ENCODE results near the gene STPG4.
"Not testable (repeated sequence)": the region's sequence is repeated elsewhere in the genome, so short reads cannot be mapped to it uniquely, and the experiment has no call there.

Gene STPG4

DNA sequence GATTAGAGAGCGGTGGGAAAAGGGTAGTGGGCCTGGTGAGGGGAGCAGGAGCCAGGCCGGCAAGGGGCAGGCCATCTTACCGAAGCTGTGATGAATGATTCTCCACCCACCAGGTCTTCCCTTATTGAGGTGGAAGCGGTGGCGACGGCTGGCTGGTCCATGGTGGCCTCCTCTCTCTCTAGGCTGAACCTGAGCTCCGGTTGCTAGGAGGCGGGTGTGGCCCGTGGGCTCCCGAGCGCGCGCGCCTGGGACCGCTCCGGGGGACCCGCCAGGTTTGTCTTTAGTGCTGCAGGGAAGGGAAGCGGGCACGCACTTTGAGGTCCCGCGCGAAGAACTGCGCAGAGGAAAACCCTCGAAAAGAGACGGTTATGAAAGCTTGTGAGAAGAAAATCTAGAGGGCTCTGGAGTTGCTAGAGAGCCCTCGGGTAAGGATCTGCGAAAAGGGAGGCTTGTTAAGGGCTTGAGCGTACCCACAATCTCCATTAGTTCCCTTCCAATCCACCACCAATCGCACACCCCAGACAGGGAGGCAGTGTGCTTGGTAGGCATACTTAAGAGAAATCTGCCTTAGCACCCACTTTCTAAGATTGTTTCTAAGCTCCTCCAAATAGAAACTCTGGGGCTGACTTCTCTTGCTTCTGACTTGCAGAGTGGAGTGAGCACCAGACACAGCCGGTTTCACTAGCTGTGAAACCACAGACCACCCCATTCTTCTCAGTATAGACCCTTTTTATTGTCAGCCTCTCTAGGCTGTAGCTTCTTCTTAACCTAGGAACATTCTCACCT, at the start of gene STPG4:
Gene STPG4, minus strand, starts transcription at position 218 of the 786 bp plus-strand sequence. Its CDS starts 57 bp downstream, at position 161.
- DNase-seq (ENCODE audit: low read depth in 2 of 2): no peak

- no peak for DNase-seq (ENCODE audit: low read depth in 2 of 2)
Observed at GRCh38 chr2:47204691-47205090, 49.6 kb upstream of the STPG4 start.

GRCh38 chr2:47203995-47204394, 48.9 kb upstream of the STPG4 start:
- no peak for DNase-seq (ENCODE audit: low read depth in 2 of 2)

- DNase-seq (ENCODE audit: low read depth in 2 of 2): no peak
Observed at GRCh38 chr2:47201224-47201623, 46.1 kb upstream of the STPG4 start.

- DNase-seq (ENCODE audit: low read depth in 2 of 2): no peak
Observed at GRCh38 chr2:47198985-47199451, 43.9 kb upstream of the STPG4 start.

GRCh38 chr2:47196499-47196898, 41.4 kb upstream of the STPG4 start:
- DNase-seq (ENCODE audit: low read depth in 2 of 2): no peak

DNA sequence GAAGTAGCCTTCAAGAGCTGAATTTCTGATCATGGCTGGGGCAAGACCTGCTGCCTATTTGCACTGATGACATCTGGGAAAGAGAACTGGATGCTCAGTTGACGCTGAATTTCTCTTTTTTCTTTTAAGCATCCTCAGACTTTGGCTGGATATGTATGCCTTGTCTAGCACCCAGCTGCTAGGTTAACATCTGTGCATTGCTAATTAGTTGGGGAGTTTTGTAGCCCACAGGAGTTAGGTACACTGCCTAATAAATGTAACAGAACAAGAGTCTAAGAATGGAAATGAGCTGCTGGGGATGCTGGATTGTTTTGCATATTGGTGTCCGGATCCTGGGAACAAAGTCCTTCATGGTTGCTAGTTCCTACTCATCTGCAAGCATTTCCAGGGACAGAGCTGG, 40.9 kb upstream of the STPG4 start:
- no peak for DNase-seq (ENCODE audit: low read depth in 2 of 2)

GRCh38 chr2:47195148-47195547, 40.0 kb upstream of the STPG4 start:
- no peak for DNase-seq (ENCODE audit: low read depth in 2 of 2)

DNA sequence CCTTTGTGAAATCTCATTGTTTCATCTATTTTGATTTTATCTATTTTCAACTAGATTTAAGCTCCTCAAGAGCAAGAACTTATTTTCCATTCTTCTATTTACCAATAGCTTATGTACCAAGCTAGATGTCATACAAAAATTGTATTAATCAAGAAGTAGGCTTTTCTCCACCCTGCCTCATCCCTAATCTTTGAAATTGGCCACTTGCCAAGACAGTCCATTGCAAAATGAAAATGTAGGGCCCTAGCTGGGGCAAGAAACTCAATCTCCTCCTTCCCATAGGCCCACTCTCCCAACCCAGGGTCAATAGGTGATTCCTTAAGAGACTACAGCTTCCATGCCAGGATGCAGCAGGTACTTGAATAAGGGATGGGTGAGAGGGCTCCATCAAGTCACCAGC, 39.3 kb upstream of the STPG4 start:
- no peak for DNase-seq (ENCODE audit: low read depth in 2 of 2)

GRCh38 chr2:47193607-47194006, 38.5 kb upstream of the STPG4 start:
- DNase-seq (ENCODE audit: low read depth in 2 of 2): no peak

DNA sequence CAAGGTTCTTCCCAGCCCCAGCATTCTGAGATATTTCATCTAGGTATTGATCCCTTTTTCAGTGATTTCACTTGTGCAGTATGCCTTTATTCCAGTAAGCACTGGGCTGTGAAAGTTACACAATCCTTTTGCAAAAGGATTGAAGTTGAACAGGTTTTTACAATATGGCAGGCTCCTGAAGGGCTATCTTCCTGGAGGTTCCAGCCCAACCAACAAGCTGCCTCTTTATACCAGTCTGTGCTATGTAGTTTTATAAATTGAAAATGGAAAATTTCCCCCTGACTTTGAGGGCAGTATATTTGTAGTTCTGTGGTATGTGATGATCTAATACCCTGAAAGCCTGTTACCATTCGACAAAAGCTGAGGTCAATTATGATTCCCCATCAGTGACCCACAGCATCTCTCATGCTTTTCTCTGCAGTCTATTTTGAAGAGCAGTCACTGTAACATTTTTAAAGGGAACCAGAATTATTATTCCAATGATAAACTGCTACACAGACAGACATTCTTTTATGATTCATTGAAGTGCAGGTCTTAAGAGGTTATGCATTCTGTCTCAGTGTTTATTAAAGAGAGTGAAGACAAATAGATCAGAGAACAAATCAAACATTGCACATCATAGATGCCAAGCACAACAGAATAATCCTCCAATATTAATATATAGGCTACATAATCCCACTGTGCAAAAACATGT, 35.2 kb upstream of the STPG4 start:
- DNase-seq (ENCODE audit: low read depth in 2 of 2): no peak

DNA sequence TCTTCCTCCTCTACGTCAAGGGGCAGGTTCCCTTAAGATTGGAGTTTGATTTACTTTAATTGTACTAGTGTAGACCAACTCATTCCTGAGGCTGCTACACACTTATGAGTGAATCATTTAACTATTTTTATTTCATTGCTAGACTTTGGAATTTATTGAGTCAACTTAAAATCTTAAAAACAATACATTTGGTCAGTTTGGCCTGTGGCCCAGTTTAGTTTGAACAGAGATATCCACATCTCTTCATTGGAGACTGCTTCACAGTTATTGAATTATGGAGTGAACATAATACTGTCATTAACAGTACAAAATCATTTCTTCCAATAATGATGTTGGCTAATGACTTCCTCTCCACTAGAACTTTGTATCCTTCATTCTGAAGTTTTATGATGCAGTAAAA, 34.5 kb upstream of the STPG4 start:
- no peak for DNase-seq (ENCODE audit: low read depth in 2 of 2)

DNA sequence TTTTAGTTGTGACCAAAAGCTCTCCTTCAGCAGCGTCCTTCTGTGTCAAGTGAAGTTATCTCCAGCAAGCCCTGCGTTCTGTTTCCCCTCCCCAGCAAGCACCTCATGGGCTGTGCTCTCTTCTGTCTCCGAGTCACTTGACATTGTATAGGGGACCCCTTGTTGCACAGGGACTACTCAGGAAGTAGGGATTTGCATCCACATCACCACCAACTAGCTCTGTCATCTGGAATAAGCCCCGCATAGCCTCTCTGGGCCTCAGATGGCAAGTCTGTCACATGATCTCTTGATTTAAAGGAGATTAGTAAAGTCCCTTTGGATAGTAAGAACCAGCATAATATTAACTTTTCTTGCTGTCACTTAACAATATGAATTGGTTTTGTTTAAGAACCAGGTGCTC, 32.0 kb upstream of the STPG4 start:
- no peak for DNase-seq (ENCODE audit: low read depth in 2 of 2)

DNA sequence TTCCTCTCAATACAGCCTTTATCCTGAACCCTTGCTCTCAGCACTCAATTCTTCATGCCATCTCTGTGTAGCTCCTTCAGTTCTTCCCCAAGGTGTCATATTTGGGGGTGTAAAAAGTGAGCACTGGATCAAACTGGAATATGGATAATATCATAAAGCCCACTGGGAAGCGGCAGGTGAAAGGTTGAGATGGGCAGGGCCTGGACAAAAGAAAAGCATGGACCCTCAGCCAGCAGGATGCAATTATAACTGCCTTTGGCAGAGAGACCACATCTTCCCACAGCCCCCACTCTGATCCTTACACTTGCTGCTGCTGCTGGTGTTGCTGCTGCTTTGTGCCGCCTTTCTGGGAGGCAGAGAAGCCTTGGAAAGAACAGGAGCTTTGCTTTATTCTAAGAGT, 31.2 kb upstream of the STPG4 start:
- no peak for DNase-seq (ENCODE audit: low read depth in 2 of 2)

GRCh38 chr2:47185098-47185497, 30.0 kb upstream of the STPG4 start:
- not testable (repeated sequence) for DNase-seq (ENCODE audit: low read depth in 2 of 2)

DNA sequence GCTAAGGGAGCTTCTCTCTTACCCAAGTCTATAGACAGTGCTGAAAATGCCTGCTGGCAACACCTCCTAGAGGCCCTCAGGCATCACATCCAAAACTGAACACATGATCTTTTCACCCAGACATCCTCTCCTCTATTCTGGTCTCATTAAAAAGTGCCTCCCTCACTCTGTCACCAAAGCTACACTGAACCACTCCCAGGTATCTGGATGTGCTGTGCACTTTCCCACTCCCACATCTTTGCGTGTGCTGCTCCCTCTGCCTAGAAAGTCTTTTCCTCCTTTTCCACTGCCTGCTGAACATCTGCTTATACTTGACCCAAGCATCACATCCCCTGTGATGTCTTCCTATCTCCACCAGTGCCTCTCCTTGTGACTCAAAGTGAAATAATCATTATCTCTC, 26.1 kb upstream of the STPG4 start:
- DNase-seq (ENCODE audit: low read depth in 2 of 2): no peak

DNA sequence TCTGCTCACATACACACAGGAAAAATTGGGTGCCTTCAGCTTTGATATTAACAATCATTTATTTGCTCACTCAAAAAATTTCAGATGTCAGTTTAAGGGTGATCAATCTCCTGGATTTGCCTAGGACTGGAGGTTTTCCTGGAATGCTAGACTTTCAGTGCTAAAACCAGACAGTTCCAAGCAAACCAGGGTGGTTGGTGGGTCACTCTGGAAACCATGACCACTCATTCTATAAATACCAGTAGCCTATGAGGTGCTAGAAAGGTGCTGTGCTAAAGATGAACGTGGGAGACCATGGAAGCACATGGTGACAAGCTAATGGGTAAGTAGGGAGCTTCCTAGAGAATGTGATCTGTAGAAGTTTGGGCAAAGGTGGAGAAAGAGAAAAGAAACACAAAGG, 25.4 kb upstream of the STPG4 start:
- no peak for DNase-seq (ENCODE audit: low read depth in 2 of 2)

- DNase-seq (ENCODE audit: low read depth in 2 of 2): no peak
Observed at GRCh38 chr2:47179388-47179787, 24.3 kb upstream of the STPG4 start.

DNA sequence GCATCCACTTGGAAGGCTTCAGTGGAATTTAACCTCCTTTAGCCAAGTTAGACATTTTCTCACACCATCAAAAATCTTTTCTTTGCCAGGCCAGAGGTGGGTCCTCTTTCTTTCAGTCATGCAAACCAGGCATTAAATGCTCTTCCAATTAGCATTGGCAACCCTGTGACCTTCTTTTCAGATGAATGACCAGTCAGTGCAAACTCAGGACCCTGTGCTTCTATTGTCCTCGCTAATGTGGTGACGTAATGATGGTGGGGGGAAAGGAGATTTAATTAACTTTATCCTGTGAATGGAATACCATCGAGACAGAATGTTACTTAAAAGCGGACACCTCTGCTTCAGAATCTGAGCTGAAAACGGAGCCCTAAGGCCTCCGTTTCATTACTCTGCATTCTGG, 23.2 kb upstream of the STPG4 start:
- no peak for DNase-seq (ENCODE audit: low read depth in 2 of 2)

DNA sequence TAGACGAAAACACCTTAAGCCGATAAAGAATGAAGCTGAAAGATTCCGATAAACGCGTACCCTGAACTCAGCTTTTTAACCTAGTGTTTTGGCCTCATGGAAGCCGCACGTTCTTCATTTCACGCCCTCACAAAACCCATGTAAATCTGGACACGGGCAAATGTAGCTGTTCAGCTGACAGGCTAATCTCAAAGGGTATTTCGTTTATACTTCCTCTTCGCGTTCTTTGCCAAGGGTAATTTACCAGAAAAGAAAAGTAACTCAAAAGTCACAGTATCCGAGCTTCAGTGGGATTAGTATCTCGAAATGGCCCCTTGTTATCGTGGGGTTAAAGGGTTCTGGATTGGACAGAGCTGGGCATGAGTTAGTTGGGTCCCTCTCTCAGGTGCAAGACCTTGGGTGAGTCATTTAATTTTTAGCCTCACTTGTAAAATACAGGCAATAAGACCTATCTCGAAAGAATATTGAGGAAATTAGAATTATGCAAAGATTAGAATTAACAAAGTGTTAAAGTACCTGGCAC, 22.0 kb upstream of the STPG4 start:
- DNase-seq (ENCODE audit: low read depth in 2 of 2): no peak

DNA sequence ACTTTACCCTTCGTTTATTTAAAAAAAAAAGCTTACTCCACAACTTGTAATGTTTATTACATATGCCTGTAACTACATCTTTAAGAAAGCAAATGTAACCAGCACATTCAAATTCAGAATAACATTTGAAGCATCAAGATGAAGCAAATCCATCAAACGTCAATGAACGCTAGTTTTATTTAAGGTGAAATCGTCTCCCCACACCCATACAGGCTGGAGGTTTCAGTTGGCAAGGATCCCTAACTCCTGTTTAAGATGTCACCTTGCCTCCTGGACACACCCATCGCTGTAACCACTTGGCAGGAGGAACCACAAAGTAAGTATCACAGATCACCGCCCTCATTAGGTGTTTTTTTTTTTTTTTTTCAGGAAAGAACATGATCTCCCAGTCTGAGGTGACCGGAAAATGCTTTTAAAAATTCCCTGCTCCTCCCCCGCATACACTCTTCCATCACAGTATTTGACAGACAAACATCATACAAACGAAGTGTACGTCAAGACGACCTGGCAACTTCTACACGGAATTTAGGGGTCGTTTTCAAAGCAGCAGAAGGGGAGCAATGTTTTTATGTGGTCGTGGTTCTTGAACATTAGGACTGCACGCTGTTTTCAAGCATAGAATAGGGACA, 19.7 kb upstream of the STPG4 start:
- DNase-seq (ENCODE audit: low read depth in 2 of 2): no peak

GRCh38 chr2:47173986-47174732, 19.1 kb upstream of the STPG4 start:
- DNase-seq (ENCODE audit: low read depth in 2 of 2): no peak
